IMR-90 (cell line): ENCODE data around the gene RALGAPB. TPM values are rescaled to one million over a fixed set of nuclear protein-coding genes. Genes with fewer than 3 reads are reported as not detected.
"Not testable (repeated sequence)": the region's sequence is repeated elsewhere in the genome, so short reads cannot be mapped to it uniquely, and the experiment has no call there.

ENCODE experiments used
- ATAC-seq: fragments of 200-7000 bp; cut with Tn5 transposase; 2 replicates; pipeline ENCODE4 v1.9.1; 2020; ENCODE audit warnings: low read depth, mild to moderate bottlenecking, moderate library complexity
- BruUV-seq: library from RNA; stranded (reverse); fragments of 400-500 nt; replicated peaks from 2 replicates; lab custom pipeline; 2021; lab: Mats Ljungman, UMichigan
- CTCF ChIA-PET: fragments of 300-600 bp; formaldehyde crosslinking; extraction: SDS; loops from one replicate; lab custom pipeline; 2021; ENCODE audit warnings: antibody characterized with exemption; lab: Yijun Ruan, JAX
- POLR2A ChIA-PET: fragments of 300-600 bp; sonication (Branson Sonifier 250); formaldehyde crosslinking; loops from one replicate; lab custom pipeline; 2022; ENCODE audit warnings: antibody characterized with exemption; ENCODE audit not compliant: unreplicated experiment; lab: Charles Lee
- DNase-seq: peaks from one replicate; pipeline ENCODE4 v3.0.0; 2013
- H2AFZ ChIP-seq: replicated peaks from 2 replicates; pipeline ENCODE3; 2013; ENCODE audit warnings: low read length, mild to moderate bottlenecking; ENCODE audit not compliant: poor library complexity
- H2AK5ac ChIP-seq: 2 replicates; pipeline ENCODE4 v1.6.1; 2013; ENCODE audit warnings: low read depth, low read length, inconsistent platforms
- H2AK9ac ChIP-seq: replicated peaks from 2 replicates; pipeline ENCODE3; 2013; ENCODE audit warnings: mild to moderate bottlenecking, low read depth, low read length, moderate library complexity; ENCODE audit not compliant: poor library complexity
- H2BK120ac ChIP-seq: 2 replicates; pipeline ENCODE4 v1.6.1; 2013; ENCODE audit warnings: low read depth, low read length, inconsistent platforms
- H2BK15ac ChIP-seq: 3 replicates; pipeline ENCODE4 v1.6.1; 2013; ENCODE audit warnings: low read depth, low read length, inconsistent platforms
- H2BK20ac ChIP-seq: 2 replicates; pipeline ENCODE4 v1.6.1; 2013; ENCODE audit warnings: low read depth, mild to moderate bottlenecking, inconsistent platforms, low read length, moderate library complexity
- H2BK5ac ChIP-seq: 2 replicates; pipeline ENCODE4 v1.6.1; 2013; ENCODE audit warnings: mild to moderate bottlenecking, low read depth, low read length, inconsistent platforms; ENCODE audit not compliant: poor library complexity, severe bottlenecking
- H3K14ac ChIP-seq: replicated peaks from 2 replicates; pipeline ENCODE4 v1.6.1; 2013; ENCODE audit warnings: low read depth, low read length, inconsistent platforms
- H3K18ac ChIP-seq: 2 replicates; pipeline ENCODE4 v1.6.1; 2013; ENCODE audit warnings: low read depth, low read length, control low read depth
- H3K23ac ChIP-seq: 2 replicates; pipeline ENCODE4 v1.6.1; 2013; ENCODE audit warnings: low read depth, low read length, inconsistent platforms
- H3K27ac ChIP-seq: 2 replicates; pipeline ENCODE4 v1.5.1; 2013; ENCODE audit warnings: mild to moderate bottlenecking, control low read depth, low read length; ENCODE audit not compliant: insufficient read depth
- H3K27me3 ChIP-seq: 2 replicates; pipeline ENCODE4 v1.6.1; 2013; ENCODE audit warnings: low read length; ENCODE audit not compliant: control insufficient read depth, insufficient read depth
- H3K36me3 ChIP-seq: 2 replicates; pipeline ENCODE4 v1.6.1; 2013; ENCODE audit warnings: low read length, mixed read lengths; ENCODE audit not compliant: control insufficient read depth, insufficient read depth
- H3K4ac ChIP-seq: 2 replicates; pipeline ENCODE4 v1.6.1; 2013; ENCODE audit warnings: low read depth, low read length, inconsistent platforms
- H3K4me1 ChIP-seq: 2 replicates; pipeline ENCODE4 v1.6.1; 2013; ENCODE audit warnings: low read length, mixed read lengths; ENCODE audit not compliant: control insufficient read depth, insufficient read depth
- H3K4me2 ChIP-seq: 2 replicates; pipeline ENCODE4 v1.6.1; 2013; ENCODE audit warnings: low read depth, mild to moderate bottlenecking, control low read depth, low read length, moderate library complexity
- H3K4me3 ChIP-seq: 2 replicates; pipeline ENCODE4 v1.5.1; 2013; ENCODE audit warnings: low read depth, mild to moderate bottlenecking, control low read depth, low read length, moderate library complexity; ENCODE audit not compliant: insufficient read depth
- H3K56ac ChIP-seq: 2 replicates; pipeline ENCODE4 v1.6.1; 2013; ENCODE audit warnings: low read length, inconsistent platforms; ENCODE audit not compliant: insufficient read depth; ENCODE audit errors: extremely low read depth
- H3K79me1 ChIP-seq, 2 experiments: 2 replicates each; pipeline ENCODE4 v1.6.1; 2013; ENCODE audit warnings: low read length in 2 of 2, inconsistent platforms in 1 of 2, low read depth in 1 of 2
- H3K9ac ChIP-seq: 2 replicates; pipeline ENCODE4 v1.6.1; 2013; ENCODE audit warnings: low read depth, low read length, control low read depth
- H3K9me1 ChIP-seq: 2 replicates; pipeline ENCODE4 v1.6.1; 2013; ENCODE audit warnings: low read length, inconsistent platforms; ENCODE audit not compliant: insufficient read depth
- H3K9me3 ChIP-seq: 2 replicates; pipeline ENCODE4 v1.6.1; 2013; ENCODE audit warnings: low read length; ENCODE audit not compliant: control insufficient read depth, insufficient read depth
- H4K20me1 ChIP-seq: 2 replicates; pipeline ENCODE4 v1.6.1; 2013; ENCODE audit warnings: low read length, inconsistent platforms; ENCODE audit not compliant: insufficient read depth
- H4K5ac ChIP-seq: 2 replicates; pipeline ENCODE4 v1.6.1; 2013; ENCODE audit warnings: mild to moderate bottlenecking, low read depth, low read length, control low read depth
- H4K8ac ChIP-seq, 2 experiments: 2 replicates each; pipeline ENCODE4 v1.6.1; 2013; ENCODE audit warnings: low read depth in 2 of 2, low read length in 2 of 2, control low read depth in 1 of 2, inconsistent platforms in 1 of 2
- H4K91ac ChIP-seq: 2 replicates; pipeline ENCODE4 v1.6.1; 2013; ENCODE audit warnings: low read depth, low read length, inconsistent platforms; ENCODE audit not compliant: insufficient read depth
- WGBS, 2 experiments: methylation state at CpG; one replicate each; pipeline versions ENCODE4 v1.1.5 to v1.1.7; 2013; ENCODE audit warnings: missing lambda C conversion rate in 2 of 2; ENCODE audit not compliant: insufficient read length in 1 of 2; ENCODE audit errors: extremely low coverage in 2 of 2; 5-methylcytosine and 5-hydroxymethylcytosine counted together
- dilution Hi-C: fragments of 300-500 bp; cut with HindIII; formaldehyde crosslinking; loops from one replicate; pipeline ENCODE4 v1.14.3; 2018; ENCODE audit warnings: low sequenced_read_pairs; ENCODE audit not compliant: unreplicated experiment
- in situ Hi-C: fragments of 300-500 bp; cut with MboI; formaldehyde crosslinking; loops from 3 replicates; pipeline ENCODE4 v1.14.3; 2019; ENCODE audit warnings: low sequenced_read_pairs, inconsistent platforms, mixed read lengths
- intact Hi-C: fragments of 100-400 bp; cut with micrococcal nuclease; formaldehyde crosslinking; loops from 2 replicates; pipeline ENCODE4 v1.10.0; 2022
- polyA plus RNA-seq, 3 experiments: library from polyadenylated mRNA; depleted of rRNA; stranded (reverse); fragments of >200 nt; gene quantifications; 2 replicates each; pipeline ENCODE4 v1.2.3, GENCODE V29; 2012; ENCODE audit warnings: low replicate concordance in 1 of 3
- total RNA-seq: library from RNA; depleted of rRNA; stranded (reverse); fragments of >200 nt; gene quantifications from 2 replicates; pipeline ENCODE4 v1.2.3, GENCODE V29; 2012

The RALGAPB gene
- total and polyA plus RNA-seq, 2 of the 4 experiments (the other 2 are of a cell fraction), result 12.7 to 30.3 TPM

- 52% methylated on average over 2 of the region's 3 CpGs; no CpG with 5 or more reads in 1 of the 2 experiments for WGBS, 2 experiments
- H4K8ac ChIP-seq, H3K56ac ChIP-seq, BruUV-seq, H4K91ac ChIP-seq, H2BK15ac ChIP-seq, H4K5ac ChIP-seq, H3K79me1 ChIP-seq, intact Hi-C loops, H4K20me1 ChIP-seq, H3K18ac ChIP-seq, H3K4me2 ChIP-seq, H2BK120ac ChIP-seq, POLR2A ChIA-PET, H2AK5ac ChIP-seq, H3K9me3 ChIP-seq, dilution Hi-C loops, H2BK20ac ChIP-seq, ATAC-seq, H3K4ac ChIP-seq, H3K9me1 ChIP-seq, CTCF ChIA-PET, in situ Hi-C loops, H3K27ac ChIP-seq, H2AFZ ChIP-seq, H3K9ac ChIP-seq, H3K14ac ChIP-seq, H2AK9ac ChIP-seq, H3K4me1 ChIP-seq, H2BK5ac ChIP-seq, H3K23ac ChIP-seq, H3K4me3 ChIP-seq, H3K36me3 ChIP-seq: not testable (repeated sequence)
- peaks cover 15% of the 10 kb centered on the region for H3K27me3 ChIP-seq
- DNase-seq, result peak; percentile 20
Observed at GRCh38 chr20:38592411-38592790, 119.8 kb downstream of the RALGAPB start.

- 52% methylated on average over 7 of the region's 12 CpGs; no CpG with 5 or more reads in 1 of the 2 experiments for WGBS, 2 experiments
- POLR2A ChIA-PET, result not testable (repeated sequence)
Observed at GRCh38 chr20:38594281-38594680, 121.6 kb downstream of the RALGAPB start.

More at GRCh38 chr20:38594281-38594680, 121.6 kb downstream of the RALGAPB start:
- H3K18ac ChIP-seq, H3K27ac ChIP-seq, in situ Hi-C loops, H2BK15ac ChIP-seq, CTCF ChIA-PET, H3K4me2 ChIP-seq, H3K36me3 ChIP-seq, H3K79me1 ChIP-seq, H3K4me1 ChIP-seq, H3K23ac ChIP-seq, DNase-seq, intact Hi-C loops, H2BK20ac ChIP-seq, H4K20me1 ChIP-seq, H2AK5ac ChIP-seq, H2AFZ ChIP-seq, H3K9ac ChIP-seq, H2BK5ac ChIP-seq, H3K14ac ChIP-seq, ATAC-seq, H3K4me3 ChIP-seq, H3K4ac ChIP-seq, H3K9me1 ChIP-seq, H2AK9ac ChIP-seq, dilution Hi-C loops, H4K5ac ChIP-seq, H3K9me3 ChIP-seq, H2BK120ac ChIP-seq, H4K91ac ChIP-seq, H4K8ac ChIP-seq, H3K56ac ChIP-seq, BruUV-seq: not testable (repeated sequence)
- peaks cover 15% of the 10 kb centered on the region; the same call in 1 of the 2 replicates for H3K27me3 ChIP-seq
